ENCODE results near the gene HPCAL1.

The HPCAL1 gene

GRCh38 chr2:10380048-10380926 is 77.6 kb downstream of the HPCAL1 start:
- DNase-seq (ENCODE audit: low spot score) = no peak
- TF ChIP-seq, protein P1, sequence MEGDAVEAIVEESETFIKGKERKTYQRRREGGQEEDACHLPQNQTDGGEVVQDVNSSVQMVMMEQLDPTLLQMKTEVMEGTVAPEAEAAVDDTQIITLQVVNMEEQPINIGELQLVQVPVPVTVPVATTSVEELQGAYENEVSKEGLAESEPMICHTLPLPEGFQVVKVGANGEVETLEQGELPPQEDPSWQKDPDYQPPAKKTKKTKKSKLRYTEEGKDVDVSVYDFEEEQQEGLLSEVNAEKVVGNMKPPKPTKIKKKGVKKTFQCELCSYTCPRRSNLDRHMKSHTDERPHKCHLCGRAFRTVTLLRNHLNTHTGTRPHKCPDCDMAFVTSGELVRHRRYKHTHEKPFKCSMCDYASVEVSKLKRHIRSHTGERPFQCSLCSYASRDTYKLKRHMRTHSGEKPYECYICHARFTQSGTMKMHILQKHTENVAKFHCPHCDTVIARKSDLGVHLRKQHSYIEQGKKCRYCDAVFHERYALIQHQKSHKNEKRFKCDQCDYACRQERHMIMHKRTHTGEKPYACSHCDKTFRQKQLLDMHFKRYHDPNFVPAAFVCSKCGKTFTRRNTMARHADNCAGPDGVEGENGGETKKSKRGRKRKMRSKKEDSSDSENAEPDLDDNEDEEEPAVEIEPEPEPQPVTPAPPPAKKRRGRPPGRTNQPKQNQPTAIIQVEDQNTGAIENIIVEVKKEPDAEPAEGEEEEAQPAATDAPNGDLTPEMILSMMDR (conservative IDR thresholded peaks at IDR 0.05; ENCODE audit: low read depth) = no peak
- ChIA-PET POLR2A (ENCODE audit: low non-redundant PET) (no interaction called here), CTCF (interaction anchor here (0.5 kb wide), 1 partner anchor 670 kb away, joined by 3 read pairs; no protein-coding TSS in a partner anchor)
- H3K27ac ChIP-seq = no peak overlapping the region

GRCh38 chr2:10381997-10382353 is 79.3 kb downstream of the HPCAL1 start:
- TF ChIP-seq, protein P1 (conservative IDR thresholded peaks at IDR 0.05; ENCODE audit: low read depth) = no peak
- no peak overlapping the region for H3K27ac ChIP-seq
- ChIA-PET CTCF (interaction anchor here (0.7 kb wide), 1 partner anchor 57 kb away, joined by 3 read pairs; no protein-coding TSS in a partner anchor), POLR2A (ENCODE audit: low non-redundant PET) (no interaction called here)
- no peak for DNase-seq (ENCODE audit: low spot score)

DNA sequence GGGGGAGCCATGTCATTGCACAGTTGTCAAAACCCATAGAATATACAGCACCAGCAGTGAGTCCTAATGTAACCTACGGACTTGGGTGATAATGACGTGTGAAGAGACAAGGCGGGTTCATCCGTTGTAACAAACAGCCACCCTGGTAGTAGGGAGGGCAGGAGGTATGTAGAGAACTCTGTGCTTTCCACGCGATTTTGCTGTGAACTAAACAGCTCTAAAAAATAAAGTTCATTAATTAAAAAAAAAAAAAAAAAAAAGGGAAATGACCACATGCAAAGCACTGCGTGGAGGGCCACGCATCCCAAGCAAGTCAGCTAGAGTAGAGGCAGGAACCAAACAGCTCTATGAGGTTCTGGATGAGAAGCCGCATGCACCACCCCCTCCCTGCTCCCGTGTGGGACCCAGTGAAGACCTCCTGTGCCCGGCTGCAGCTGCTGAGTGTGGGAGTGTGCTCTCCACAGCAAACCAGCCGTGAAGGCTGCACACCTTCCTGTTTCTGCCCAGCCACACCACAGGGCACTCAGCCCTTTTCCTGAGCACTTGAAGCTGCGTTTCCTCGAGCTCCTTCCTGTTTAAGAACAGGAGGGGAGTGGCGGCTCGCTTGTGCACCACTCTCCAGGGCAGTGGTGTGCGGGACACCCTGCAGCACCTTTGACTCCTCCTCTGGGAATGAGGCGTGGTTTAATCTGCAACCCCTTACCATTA is 79.8 kb downstream of the HPCAL1 start:
- no peak for DNase-seq (ENCODE audit: low spot score)
- H3K27ac ChIP-seq = no peak overlapping the region
- TF ChIP-seq, protein P1 (conservative IDR thresholded peaks at IDR 0.05; ENCODE audit: low read depth) = no peak
- POLR2A ChIA-PET (ENCODE audit: low non-redundant PET) = no interaction called here
- CTCF ChIA-PET = no interaction called here

GRCh38 chr2:10383960-10384734 is 81.4 kb downstream of the HPCAL1 start:
- no peak for DNase-seq (ENCODE audit: low spot score)
- CTCF ChIA-PET = interaction anchor here (0.6 to 1.5 kb wide), 3 partner anchors 21 to 258 kb away, joined by 3 to 7 read pairs (median 4); no protein-coding TSS in a partner anchor
- TF ChIP-seq, protein P1 (conservative IDR thresholded peaks at IDR 0.05; ENCODE audit: low read depth) = no peak
- POLR2A ChIA-PET (ENCODE audit: low non-redundant PET) = no interaction called here
- H3K27ac ChIP-seq = no peak overlapping the region

- ChIA-PET CTCF (interaction anchor here (1.5 kb wide), 1 partner anchor 20 kb away, joined by 3 read pairs; no protein-coding TSS in a partner anchor), POLR2A (ENCODE audit: low non-redundant PET) (no interaction called here)
- DNase-seq (ENCODE audit: low spot score) = no peak
- TF ChIP-seq, protein P1 (conservative IDR thresholded peaks at IDR 0.05; ENCODE audit: low read depth) = no peak
- H3K27ac ChIP-seq = peak overlapping the region; percentile 5; the same call in 1 of the 2 replicates
These were observed 82.8 kb downstream of the HPCAL1 start for GRCh38 chr2:10385501-10385900.
